DND-41 (cell line): Measurements from ENCODE around the gene RGS19.

ENCODE experiments used
- EZH2 ChIP-seq: IDR thresholded peaks from 3 replicates; pipeline ENCODE4 v1.6.1; 2012; ENCODE audit warnings: borderline replicate concordance, low read depth, mild to moderate bottlenecking, moderate library complexity, low read length, inconsistent platforms; ENCODE audit not compliant: severe bottlenecking
- TF ChIP-seq, protein P1 (sequence below): IDR thresholded peaks from 2 replicates; pipeline ENCODE4 v1.5.1; 2012; ENCODE audit warnings: borderline replicate concordance, low read length, moderate library complexity, mild to moderate bottlenecking; ENCODE audit not compliant: poor library complexity, severe bottlenecking; ENCODE audit errors: extremely low read depth

DNA sequence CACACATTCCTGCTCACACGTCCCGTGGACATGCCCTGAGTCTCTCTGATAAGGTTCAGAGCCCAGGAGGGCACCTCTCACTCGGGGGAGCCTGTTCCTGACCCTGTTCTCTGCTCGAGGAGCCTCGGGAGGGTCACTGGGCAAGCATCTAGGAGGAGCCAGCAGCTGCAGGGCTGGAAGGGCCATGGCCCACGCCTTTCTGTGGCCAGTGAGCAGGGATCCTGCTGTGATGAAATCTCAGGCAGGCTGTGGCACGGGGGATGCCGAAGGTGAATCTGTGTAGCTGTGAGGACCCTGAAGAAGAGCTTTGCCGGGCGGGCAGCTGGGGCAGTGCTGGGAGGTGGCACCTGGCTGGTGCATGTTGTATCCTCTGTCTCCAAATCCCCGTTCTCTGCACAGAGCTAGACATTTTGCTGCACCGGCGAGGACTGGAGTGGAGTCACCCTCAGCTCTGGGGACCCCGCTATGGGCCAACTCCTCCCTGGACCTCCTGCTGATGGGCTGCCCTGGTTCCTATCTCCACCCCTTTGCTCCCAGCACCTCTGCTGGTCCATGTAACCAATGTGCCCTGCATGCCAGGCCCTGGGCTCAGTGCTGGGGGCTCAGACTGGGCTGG is 35.1 kb upstream of the RGS19 start:
- TF ChIP-seq, protein P1, sequence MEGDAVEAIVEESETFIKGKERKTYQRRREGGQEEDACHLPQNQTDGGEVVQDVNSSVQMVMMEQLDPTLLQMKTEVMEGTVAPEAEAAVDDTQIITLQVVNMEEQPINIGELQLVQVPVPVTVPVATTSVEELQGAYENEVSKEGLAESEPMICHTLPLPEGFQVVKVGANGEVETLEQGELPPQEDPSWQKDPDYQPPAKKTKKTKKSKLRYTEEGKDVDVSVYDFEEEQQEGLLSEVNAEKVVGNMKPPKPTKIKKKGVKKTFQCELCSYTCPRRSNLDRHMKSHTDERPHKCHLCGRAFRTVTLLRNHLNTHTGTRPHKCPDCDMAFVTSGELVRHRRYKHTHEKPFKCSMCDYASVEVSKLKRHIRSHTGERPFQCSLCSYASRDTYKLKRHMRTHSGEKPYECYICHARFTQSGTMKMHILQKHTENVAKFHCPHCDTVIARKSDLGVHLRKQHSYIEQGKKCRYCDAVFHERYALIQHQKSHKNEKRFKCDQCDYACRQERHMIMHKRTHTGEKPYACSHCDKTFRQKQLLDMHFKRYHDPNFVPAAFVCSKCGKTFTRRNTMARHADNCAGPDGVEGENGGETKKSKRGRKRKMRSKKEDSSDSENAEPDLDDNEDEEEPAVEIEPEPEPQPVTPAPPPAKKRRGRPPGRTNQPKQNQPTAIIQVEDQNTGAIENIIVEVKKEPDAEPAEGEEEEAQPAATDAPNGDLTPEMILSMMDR = no peak
- no peak for TF ChIP-seq EZH2
